Loucy (cell line): ENCODE data around the gene FAM169A.

Experiments used
- H2AFZ ChIP-seq: fragments of 200-600 bp; sonication (generic); 2 replicates; pipeline ENCODE4 v1.6.0; 2016; ENCODE audit warnings: antibody characterized with exemption, mild to moderate bottlenecking, low read length, moderate library complexity
- H3F3A ChIP-seq: fragments of 200-600 bp; 2 replicates; pipeline ENCODE4 v1.6.0; 2016; ENCODE audit warnings: antibody characterized with exemption, low read depth, mild to moderate bottlenecking
- H3K27me3 ChIP-seq: fragments of 200-600 bp; sonication (generic); 2 replicates; pipeline ENCODE4 v1.6.1; 2014; ENCODE audit warnings: low read length, mild to moderate bottlenecking; ENCODE audit not compliant: insufficient read depth, poor library complexity, severe bottlenecking
- H3K36me3 ChIP-seq: fragments of 200-600 bp; sonication (generic); 2 replicates; pipeline ENCODE4 v1.6.1; 2016; ENCODE audit warnings: low read length; ENCODE audit not compliant: insufficient read depth
- H3K4me1 ChIP-seq: fragments of 200-600 bp; sonication (generic); 2 replicates; pipeline ENCODE4 v1.5.1; 2014; ENCODE audit warnings: low read length, mild to moderate bottlenecking; ENCODE audit not compliant: insufficient read depth, poor library complexity, severe bottlenecking
- H3K4me2 ChIP-seq: fragments of 200-600 bp; sonication (generic); 2 replicates; pipeline ENCODE4 v1.6.0; 2014; ENCODE audit warnings: antibody characterized with exemption, low read length, low read depth, mild to moderate bottlenecking; ENCODE audit not compliant: poor library complexity, severe bottlenecking
- H3K4me3 ChIP-seq: fragments of 200-600 bp; sonication (generic); 2 replicates; pipeline ENCODE4 v1.5.1; 2014; ENCODE audit warnings: low read length, mild to moderate bottlenecking, mixed read lengths; ENCODE audit not compliant: poor library complexity, severe bottlenecking
- H3K79me2 ChIP-seq: fragments of 200-600 bp; sonication (generic); 2 replicates; pipeline ENCODE4 v1.6.1; 2014; ENCODE audit warnings: low read length; ENCODE audit not compliant: insufficient read depth
- H3K9ac ChIP-seq: fragments of 200-600 bp; sonication (generic); 2 replicates; pipeline ENCODE4 v1.6.0; 2014; ENCODE audit warnings: mild to moderate bottlenecking, low read depth, low read length, moderate library complexity; ENCODE audit not compliant: poor library complexity, severe bottlenecking
- H3K9me2 ChIP-seq: fragments of 200-600 bp; sonication (generic); replicated peaks from 2 replicates; pipeline ENCODE4 v1.6.1; 2016; ENCODE audit warnings: low read depth, low read length, mixed read lengths
- H3K9me3 ChIP-seq: fragments of 200-600 bp; sonication (generic); 2 replicates; pipeline ENCODE4 v1.6.1; 2014; ENCODE audit warnings: mild to moderate bottlenecking, antibody characterized with exemption, low read length, low read depth; ENCODE audit not compliant: insufficient read depth
- H4K20me1 ChIP-seq: fragments of 200-600 bp; sonication (generic); 2 replicates; pipeline ENCODE4 v1.6.0; 2014; ENCODE audit warnings: antibody characterized with exemption, low read length, mild to moderate bottlenecking; ENCODE audit not compliant: insufficient read depth, poor library complexity, severe bottlenecking
- CTCF ChIP-seq: fragments of 200-600 bp; sonication (generic); conservative IDR thresholded peaks from 2 replicates; pipeline ENCODE4 v1.5.1; 2014; ENCODE audit warnings: mild to moderate bottlenecking, antibody characterized with exemption, low read length
- EZH2phosphoT487 ChIP-seq: fragments of 200-600 bp; IDR thresholded peaks from 2 replicates; pipeline ENCODE4 v1.6.1; 2018; ENCODE audit warnings: antibody characterized with exemption, mild to moderate bottlenecking, moderate library complexity, borderline replicate concordance

FAM169A gene

GRCh38 chr5:74850030-74850429 is 16.2 kb downstream of the FAM169A start:
- H3K36me3 ChIP-seq = no peaks in the 10 kb centered on the region
- no peaks in the 10 kb centered on the region for H3K79me2 ChIP-seq
- no peaks in the 10 kb centered on the region for H3K9me3 ChIP-seq
- peak overlapping the region; percentile 43 for H3K9ac ChIP-seq
- H2AFZ ChIP-seq = peak overlapping the region; percentile 77; the same call in 1 of the 2 replicates
- no peaks in the 10 kb centered on the region for H3K9me2 ChIP-seq
- peak overlapping the region; percentile 57 for H3K4me2 ChIP-seq
- H3K27me3 ChIP-seq = no peaks in the 10 kb centered on the region
- H3F3A ChIP-seq = no peaks in the 10 kb centered on the region
- no peak overlapping the region for H3K4me3 ChIP-seq
- H4K20me1 ChIP-seq = no peaks in the 10 kb centered on the region
- TF ChIP-seq CTCF (no peak), EZH2phosphoT487 (no peak)
- peaks cover 35% of the 10 kb centered on the region for H3K4me1 ChIP-seq

GRCh38 chr5:74848553-74849025 is 17.6 kb downstream of the FAM169A start:
- Histone ChIP-seq H3F3A (no peaks in the 10 kb centered on the region), H3K79me2 (no peaks in the 10 kb centered on the region), H3K9ac (no peak overlapping the region), H2AFZ (no peak overlapping the region), H3K9me2 (no peaks in the 10 kb centered on the region), H3K27me3 (no peaks in the 10 kb centered on the region), H3K4me1 (peaks cover 35% of the 10 kb centered on the region), H4K20me1 (no peaks in the 10 kb centered on the region), H3K4me3 (no peak overlapping the region), H3K4me2 (no peak overlapping the region), H3K36me3 (no peaks in the 10 kb centered on the region), H3K9me3 (no peaks in the 10 kb centered on the region)
- TF ChIP-seq EZH2phosphoT487 = no peak
- no peak for TF ChIP-seq CTCF

GRCh38 chr5:74839229-74839628 is 27.0 kb downstream of the FAM169A start:
- no peaks in the 10 kb centered on the region for H3K9me2 ChIP-seq
- H3K4me1 ChIP-seq = peaks cover 13% of the 10 kb centered on the region
- no peaks in the 10 kb centered on the region for H4K20me1 ChIP-seq
- H3F3A ChIP-seq = no peaks in the 10 kb centered on the region
- no peaks in the 10 kb centered on the region for H3K79me2 ChIP-seq
- TF ChIP-seq CTCF (no peak), EZH2phosphoT487 (no peak)
- H3K27me3 ChIP-seq = no peaks in the 10 kb centered on the region
- no peak overlapping the region for H3K4me3 ChIP-seq
- H3K9ac ChIP-seq = no peak overlapping the region
- H3K36me3 ChIP-seq = no peaks in the 10 kb centered on the region; the same call in 1 of the 2 replicates
- H2AFZ ChIP-seq = no peak overlapping the region
- H3K4me2 ChIP-seq = no peak overlapping the region
- no peaks in the 10 kb centered on the region for H3K9me3 ChIP-seq
